GM19099 (cell line): Measurements from ENCODE around the gene RBFOX2.

Experiments used
- POLR2A ChIP-seq: IDR thresholded peaks from 3 replicates; pipeline ENCODE4 v1.6.1; 2011; ENCODE audit warnings: low read depth; ENCODE audit not compliant: insufficient read length; ENCODE audit errors: extremely low read depth

RBFOX2 gene

GRCh38 chr22:35947794-35948425, 80.7 kb downstream of the RBFOX2 start:
- TF ChIP-seq POLR2A, result no peak

DNA sequence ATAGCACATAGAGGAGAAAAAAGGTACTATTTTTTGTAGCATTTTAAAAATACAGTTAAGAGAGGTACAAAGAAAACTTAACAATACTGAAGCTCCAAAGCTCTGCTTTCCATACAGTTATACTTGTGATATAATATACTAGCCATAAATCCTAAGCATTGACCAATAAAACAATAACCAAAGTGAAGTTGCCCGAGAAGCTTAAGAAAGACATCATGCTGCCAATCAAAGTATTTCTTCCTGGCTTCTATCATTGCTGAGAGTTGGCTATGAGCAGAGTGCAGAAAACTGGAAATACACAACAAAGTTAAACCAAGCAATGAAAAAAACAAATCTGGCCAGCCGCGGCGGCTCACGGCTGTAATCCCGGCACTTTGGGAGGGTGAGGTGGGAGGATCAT, 84.2 kb downstream of the RBFOX2 start:
- TF ChIP-seq POLR2A, result no peak

DNA sequence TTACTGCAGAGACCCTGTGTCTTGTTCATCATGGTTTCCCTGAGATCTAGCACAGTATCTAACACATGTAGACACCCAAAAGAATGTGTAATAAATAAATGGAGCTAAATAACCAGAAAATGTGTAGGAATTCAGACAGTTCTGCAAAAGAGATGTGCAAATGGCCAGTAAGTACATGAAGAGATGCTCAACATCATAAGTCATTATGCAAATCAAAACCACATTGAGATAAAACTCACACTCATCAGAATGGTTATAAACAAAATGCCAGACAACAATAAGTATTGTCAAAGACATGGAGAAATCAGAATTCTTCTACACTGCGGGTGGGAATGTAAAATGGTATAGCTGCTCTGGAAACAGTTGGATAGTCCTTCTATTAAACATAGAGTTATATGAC, 88.5 kb downstream of the RBFOX2 start:
- TF ChIP-seq POLR2A, result no peak

GRCh38 chr22:35938226-35938625, 90.4 kb downstream of the RBFOX2 start:
- no peak for TF ChIP-seq POLR2A

GRCh38 chr22:35930933-35931332, 97.7 kb downstream of the RBFOX2 start:
- TF ChIP-seq POLR2A, result no peak

DNA sequence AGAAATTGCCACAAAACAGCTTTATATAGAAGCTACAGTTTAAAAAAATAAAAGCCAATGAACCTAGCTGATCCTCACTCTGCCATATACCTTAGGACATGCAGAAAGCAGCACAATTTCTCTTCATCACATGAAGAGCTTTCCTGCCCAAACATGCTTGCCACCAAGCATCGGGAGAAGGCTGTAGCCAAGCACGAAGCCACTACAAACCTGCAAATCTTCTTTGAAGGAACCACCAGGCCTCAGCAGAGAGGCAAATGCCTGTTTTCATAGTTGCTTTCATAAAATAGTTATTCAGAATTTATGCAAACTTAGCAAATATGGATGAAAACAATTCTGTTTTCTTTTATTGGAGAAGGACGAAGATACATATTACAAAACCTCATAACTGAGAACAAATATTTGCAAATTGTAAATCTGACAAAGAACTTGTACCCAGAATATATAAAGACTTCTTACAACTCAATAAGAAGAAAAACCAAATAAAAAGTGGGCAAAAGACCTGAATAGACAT, 100.3 kb downstream of the RBFOX2 start:
- no peak for TF ChIP-seq POLR2A

- TF ChIP-seq POLR2A, result no peak
Measured at GRCh38 chr22:35923026-35923425, 105.6 kb downstream of the RBFOX2 start.

- TF ChIP-seq POLR2A, result no peak
Measured at GRCh38 chr22:35921777-35922176, 106.8 kb downstream of the RBFOX2 start.

GRCh38 chr22:35921044-35921443, 107.6 kb downstream of the RBFOX2 start:
- TF ChIP-seq POLR2A, result no peak

- TF ChIP-seq POLR2A, result no peak
Measured at GRCh38 chr22:35919002-35919542, 109.6 kb downstream of the RBFOX2 start.

GRCh38 chr22:35918456-35918855, 110.2 kb downstream of the RBFOX2 start:
- no peak for TF ChIP-seq POLR2A

DNA sequence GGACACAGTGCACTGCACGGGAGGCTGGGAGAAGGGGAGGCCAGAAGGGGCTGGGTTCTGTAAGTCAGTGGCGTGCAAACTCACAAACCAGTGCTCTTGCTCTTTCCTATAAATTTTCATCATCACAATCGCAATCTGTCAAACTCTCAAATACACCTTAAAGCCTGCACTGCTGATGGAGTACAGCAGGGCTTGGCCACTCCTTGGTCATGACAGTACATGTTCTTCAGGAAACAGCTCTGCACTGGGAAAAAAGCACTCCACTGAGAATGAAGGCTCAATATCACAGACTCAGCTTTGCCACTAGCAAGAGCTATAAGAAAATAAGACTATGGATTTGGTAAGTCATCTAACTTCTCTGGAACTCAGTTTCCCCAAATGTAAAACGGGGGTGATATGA, 111.0 kb downstream of the RBFOX2 start:
- no peak for TF ChIP-seq POLR2A

GRCh38 chr22:35915477-35916013, 113.1 kb downstream of the RBFOX2 start:
- TF ChIP-seq POLR2A, result no peak

GRCh38 chr22:35914665-35915476, 113.8 kb downstream of the RBFOX2 start:
- TF ChIP-seq POLR2A, result no peak

- TF ChIP-seq POLR2A, result no peak
Measured at GRCh38 chr22:35914357-35914664, 114.3 kb downstream of the RBFOX2 start.

DNA sequence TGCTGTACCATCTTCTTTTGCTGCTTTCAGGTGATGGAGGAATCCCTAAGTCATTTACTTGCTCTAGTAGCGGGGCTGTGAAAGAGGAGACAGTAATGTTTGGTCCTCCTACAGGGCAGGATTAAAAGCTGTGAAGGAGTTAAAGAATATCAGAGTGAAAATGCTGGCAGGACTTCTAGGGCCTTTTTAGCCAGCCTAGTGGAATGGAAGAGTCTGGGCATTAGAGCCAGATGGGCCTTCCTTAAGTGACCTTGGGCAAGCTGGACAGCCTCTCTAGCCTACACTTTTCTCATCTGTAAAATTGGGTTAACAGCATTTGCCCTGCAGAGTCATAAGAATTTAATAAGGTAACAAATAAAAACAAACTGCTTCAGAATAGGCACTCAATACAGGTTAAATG, 114.7 kb downstream of the RBFOX2 start:
- TF ChIP-seq POLR2A, result no peak
